K562 (cell line): Measurements from ENCODE around the gene ABL1. TPM values are rescaled to one million over a fixed set of nuclear protein-coding genes. Genes with fewer than 3 reads are reported as not detected.

Source experiments
- ATAC-seq: fragments of 200-7000 bp; cut with Tn5 transposase; 3 replicates; pipeline ENCODE4 v1.9.1; 2020; ENCODE audit warnings: moderate library complexity
- BruUV-seq: library from RNA; stranded (reverse); fragments of 400-500 nt; replicated peaks from 2 replicates; lab custom pipeline; 2021; lab: Mats Ljungman, UMichigan
- CTCF ChIA-PET: fragments of 300-600 bp; formaldehyde crosslinking; extraction: SDS; loops from one replicate; lab custom pipeline; 2021; ENCODE audit warnings: low intra/inter-chr PET ratio; lab: Yijun Ruan, JAX
- POLR2A ChIA-PET: fragments of 300-600, 350-650 bp; sonication (Branson Sonifier 250); formaldehyde crosslinking; extraction: SDS; loops from one replicate; lab custom pipeline; 2021; ENCODE audit warnings: antibody characterized with exemption, inconsistent platforms; lab: Yijun Ruan, JAX
- DNase-seq, 4 experiments: peaks; one replicate each; pipeline versions ENCODE4 v3.0.0 to v3.0.0-alpha.2; 2011 to 2018; ENCODE audit warnings: low spot score in 3 of 4, mixed read lengths in 3 of 4; ENCODE audit errors: extremely low read depth in 1 of 4
- FAIRE-seq: peaks from 2 replicates; lab custom pipeline; 2011; peaks lifted over from hg19 to GRCh38; lab: Jason Lieb, UNC
- H2AFZ ChIP-seq: 2 replicates; pipeline ENCODE4 v1.6.0; 2011; ENCODE audit warnings: low read depth, low read length, control low read depth, inconsistent platforms
- H3K27ac ChIP-seq: fragments of 200-600 bp; 3 replicates; pipeline ENCODE4 v1.8.0; 2011; ENCODE audit warnings: low read depth, mild to moderate bottlenecking, control low read depth, inconsistent platforms, low read length, moderate library complexity, mixed read lengths; ENCODE audit errors: extremely low read depth
- H3K27me3 ChIP-seq, 2 experiments: fragments of 300-600 bp in 1 of 2; 2 replicates in 1 of 2; 3 replicates in 1 of 2; pipeline versions ENCODE4 v1.6.0 to v1.8.0; 2011; ENCODE audit warnings: inconsistent platforms in 2 of 2, low read length in 2 of 2, mild to moderate bottlenecking in 1 of 2, mixed read lengths in 1 of 2, moderate library complexity in 1 of 2; ENCODE audit not compliant: control insufficient read depth in 2 of 2, insufficient read depth in 2 of 2
- H3K36me3 ChIP-seq: fragments of 300-600 bp; 3 replicates; pipeline ENCODE4 v1.8.0; 2011; ENCODE audit warnings: mild to moderate bottlenecking, low read length, inconsistent platforms; ENCODE audit not compliant: control insufficient read depth, insufficient read depth
- H3K4me1 ChIP-seq, 2 experiments: fragments of 200-600 bp in 1 of 2; replicated peaks in 1 of 2; 2 replicates in 1 of 2; 3 replicates in 1 of 2; pipeline versions ENCODE4 v1.5.1 to v1.8.0; 2011; ENCODE audit warnings: inconsistent platforms in 2 of 2, low read length in 2 of 2, mild to moderate bottlenecking in 1 of 2, mixed read lengths in 1 of 2, moderate library complexity in 1 of 2; ENCODE audit not compliant: control insufficient read depth in 2 of 2, insufficient read depth in 2 of 2
- H3K4me2 ChIP-seq: 2 replicates; pipeline ENCODE4 v1.6.1; 2011; ENCODE audit warnings: low read length, control low read depth, inconsistent platforms, mixed read lengths; ENCODE audit not compliant: insufficient read depth
- H3K4me3 ChIP-seq: fragments of 200-600 bp; sonication (generic), shearing (Covaris generic); 2 replicates; pipeline ENCODE4 v1.5.1; 2016; ENCODE audit warnings: control low read depth, inconsistent platforms
- H3K79me2 ChIP-seq: fragments of 200-600 bp; 3 replicates; pipeline ENCODE4 v1.8.0; 2011; ENCODE audit warnings: low read length, inconsistent platforms; ENCODE audit not compliant: control insufficient read depth, insufficient read depth
- H3K9ac ChIP-seq, 2 experiments: 2 replicates each; pipeline versions ENCODE4 v1.6.0 to v1.6.1; 2011; ENCODE audit warnings: low read depth in 2 of 2, low read length in 2 of 2, control low read depth in 1 of 2, inconsistent platforms in 1 of 2, mild to moderate bottlenecking in 1 of 2, mixed read lengths in 1 of 2; ENCODE audit not compliant: insufficient read depth in 1 of 2
- H3K9me1 ChIP-seq: one replicate; pipeline ENCODE4 v1.6.0; 2011; ENCODE audit warnings: inconsistent platforms, mild to moderate bottlenecking, low read length, moderate library complexity; ENCODE audit not compliant: control insufficient read depth, insufficient read depth
- H3K9me3 ChIP-seq: replicated peaks from 2 replicates; pipeline ENCODE4 v1.5.1; 2011; ENCODE audit warnings: low read depth, low read length, inconsistent platforms; ENCODE audit not compliant: control insufficient read depth, insufficient read depth
- H4K20me1 ChIP-seq: replicated peaks from 2 replicates; pipeline ENCODE4 v1.6.1; 2011; ENCODE audit warnings: low read length, inconsistent platforms, mixed read lengths; ENCODE audit not compliant: control insufficient read depth, insufficient read depth
- ASH1L ChIP-seq: fragments of 450-650 bp; IDR thresholded peaks from 2 replicates; pipeline ENCODE4 v1.6.1; 2018; ENCODE audit warnings: borderline replicate concordance, mild to moderate bottlenecking, low read depth; ENCODE audit not compliant: partially characterized antibody
- DLX4 ChIP-seq: fragments of 250-450 bp; sonication (Bioruptor Pico); IDR thresholded peaks from 2 replicates; pipeline ENCODE4 v1.6.1; 2021; ENCODE audit warnings: mild to moderate bottlenecking
- FOXJ3 ChIP-seq: sonication (generic); formaldehyde crosslinking; IDR thresholded peaks from 2 replicates; pipeline ENCODE4 v1.4.0; 2020; ENCODE audit warnings: mild to moderate bottlenecking, missing genetic modification reagents
- HNRNPLL ChIP-seq: fragments of 200-400 bp; formaldehyde crosslinking; IDR thresholded peaks from 2 replicates; pipeline ENCODE4 v1.6.1; 2017; ENCODE audit warnings: low read length, low read depth, mild to moderate bottlenecking; ENCODE audit not compliant: poor library complexity, severe bottlenecking
- ILK ChIP-seq: fragments of 450-650 bp; IDR thresholded peaks from 2 replicates; pipeline ENCODE4 v1.6.1; 2016; ENCODE audit warnings: missing genetic modification characterization, low read depth, mild to moderate bottlenecking, missing compliant biosample characterization, moderate library complexity, borderline replicate concordance
- ZNF146 ChIP-seq: IDR thresholded peaks from one replicate; pipeline ENCODE4 v1.6.1; 2018; ENCODE audit warnings: missing compliant biosample characterization; ENCODE audit not compliant: unreplicated experiment
- WGBS: fragments of 100-300 bp; shearing (Covaris generic); methylation state at CpG from one replicate; pipeline ENCODE4 v1.1.6; 2016; ENCODE audit warnings: low coverage, mixed read lengths; ENCODE audit not compliant: insufficient coverage; ENCODE audit errors: missing lambda C conversion rate; 5-methylcytosine and 5-hydroxymethylcytosine counted together
- in situ Hi-C: fragments of 300-500 bp; cut with MboI; formaldehyde crosslinking; loops from 4 replicates; pipeline ENCODE4 v1.15.0; 2018; ENCODE audit warnings: inconsistent platforms, mixed read lengths
- intact Hi-C: fragments of 100-400 bp; cut with micrococcal nuclease; formaldehyde crosslinking; loops from 2 replicates; pipeline ENCODE4 v1.14.2; 2022
- polyA plus RNA-seq, 8 experiments: library from polyadenylated mRNA; depleted of rRNA in 4 of 8; stranded (reverse) in 5 of 8; unstranded in 3 of 8; fragments of >200 nt; fragmentation: Nextera tagmentation in 2 of 8; fragmentation: Illumina TruSeq in 1 of 8; extraction: Ambion mirVana in 2 of 8; extraction: Trizol in 1 of 8; gene quantifications; 2 replicates each; pipeline versions ENCODE4 v1.2.1 to v1.2.3, GENCODE V29; 2011 to 2014; ENCODE audit warnings: inconsistent platforms in 1 of 8, missing spikeins in 1 of 8
- total RNA-seq, 7 experiments: library from RNA; depleted of rRNA in 6 of 7; stranded (reverse); fragments of >200 nt in 6 of 7; fragmentation: Illumina TruSeq in 2 of 7; extraction: Trizol in 2 of 7; gene quantifications; 2 replicates each; pipeline versions ENCODE4 v1.2.1 to v1.2.3, GENCODE V29; 2011 to 2021; ENCODE audit warnings: low replicate concordance in 1 of 7
- TF ChIP-seq, protein P1 (sequence below): fragments of 250-450 bp; sonication (Bioruptor Pico); IDR thresholded peaks from 2 replicates; pipeline ENCODE4 v1.5.0; 2021
- TF ChIP-seq, protein P2 (sequence below), 2 experiments: fragments of 450-650 bp; IDR thresholded peaks; 2 replicates each; pipeline ENCODE4 v1.6.1; 2016; ENCODE audit warnings: mild to moderate bottlenecking in 2 of 2, borderline replicate concordance in 1 of 2, low read depth in 1 of 2, moderate library complexity in 1 of 2

ABL1 gene
- total and polyA plus RNA-seq, 9 of the 15 experiments (the other 6 are each of a cell fraction or from before 2014, with no cell fraction given): 1.5 to 130 (median 37.8) TPM

GRCh38 chr9:130872912-130873503 is 38.0 kb downstream of the ABL1 start:
- no peak for ATAC-seq
- peaks cover 63% of the 10 kb centered on the region for H3K36me3 ChIP-seq
- TF ChIP-seq ASH1L: no peak
- no peak for TF ChIP-seq DLX4 (CRISPR knock-in tag)
- TF ChIP-seq HNRNPLL: no peak
- TF ChIP-seq, protein P1, sequence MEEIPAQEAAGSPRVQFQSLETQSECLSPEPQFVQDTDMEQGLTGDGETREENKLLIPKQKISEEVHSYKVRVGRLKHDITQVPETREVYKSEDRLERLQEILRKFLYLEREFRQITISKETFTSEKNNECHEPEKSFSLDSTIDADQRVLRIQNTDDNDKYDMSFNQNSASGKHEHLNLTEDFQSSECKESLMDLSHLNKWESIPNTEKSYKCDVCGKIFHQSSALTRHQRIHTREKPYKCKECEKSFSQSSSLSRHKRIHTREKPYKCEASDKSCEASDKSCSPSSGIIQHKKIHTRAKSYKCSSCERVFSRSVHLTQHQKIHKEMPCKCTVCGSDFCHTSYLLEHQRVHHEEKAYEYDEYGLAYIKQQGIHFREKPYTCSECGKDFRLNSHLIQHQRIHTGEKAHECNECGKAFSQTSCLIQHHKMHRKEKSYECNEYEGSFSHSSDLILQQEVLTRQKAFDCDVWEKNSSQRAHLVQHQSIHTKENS: no peak
- TF ChIP-seq ILK (tag): no peak
- TF ChIP-seq, protein P2, sequence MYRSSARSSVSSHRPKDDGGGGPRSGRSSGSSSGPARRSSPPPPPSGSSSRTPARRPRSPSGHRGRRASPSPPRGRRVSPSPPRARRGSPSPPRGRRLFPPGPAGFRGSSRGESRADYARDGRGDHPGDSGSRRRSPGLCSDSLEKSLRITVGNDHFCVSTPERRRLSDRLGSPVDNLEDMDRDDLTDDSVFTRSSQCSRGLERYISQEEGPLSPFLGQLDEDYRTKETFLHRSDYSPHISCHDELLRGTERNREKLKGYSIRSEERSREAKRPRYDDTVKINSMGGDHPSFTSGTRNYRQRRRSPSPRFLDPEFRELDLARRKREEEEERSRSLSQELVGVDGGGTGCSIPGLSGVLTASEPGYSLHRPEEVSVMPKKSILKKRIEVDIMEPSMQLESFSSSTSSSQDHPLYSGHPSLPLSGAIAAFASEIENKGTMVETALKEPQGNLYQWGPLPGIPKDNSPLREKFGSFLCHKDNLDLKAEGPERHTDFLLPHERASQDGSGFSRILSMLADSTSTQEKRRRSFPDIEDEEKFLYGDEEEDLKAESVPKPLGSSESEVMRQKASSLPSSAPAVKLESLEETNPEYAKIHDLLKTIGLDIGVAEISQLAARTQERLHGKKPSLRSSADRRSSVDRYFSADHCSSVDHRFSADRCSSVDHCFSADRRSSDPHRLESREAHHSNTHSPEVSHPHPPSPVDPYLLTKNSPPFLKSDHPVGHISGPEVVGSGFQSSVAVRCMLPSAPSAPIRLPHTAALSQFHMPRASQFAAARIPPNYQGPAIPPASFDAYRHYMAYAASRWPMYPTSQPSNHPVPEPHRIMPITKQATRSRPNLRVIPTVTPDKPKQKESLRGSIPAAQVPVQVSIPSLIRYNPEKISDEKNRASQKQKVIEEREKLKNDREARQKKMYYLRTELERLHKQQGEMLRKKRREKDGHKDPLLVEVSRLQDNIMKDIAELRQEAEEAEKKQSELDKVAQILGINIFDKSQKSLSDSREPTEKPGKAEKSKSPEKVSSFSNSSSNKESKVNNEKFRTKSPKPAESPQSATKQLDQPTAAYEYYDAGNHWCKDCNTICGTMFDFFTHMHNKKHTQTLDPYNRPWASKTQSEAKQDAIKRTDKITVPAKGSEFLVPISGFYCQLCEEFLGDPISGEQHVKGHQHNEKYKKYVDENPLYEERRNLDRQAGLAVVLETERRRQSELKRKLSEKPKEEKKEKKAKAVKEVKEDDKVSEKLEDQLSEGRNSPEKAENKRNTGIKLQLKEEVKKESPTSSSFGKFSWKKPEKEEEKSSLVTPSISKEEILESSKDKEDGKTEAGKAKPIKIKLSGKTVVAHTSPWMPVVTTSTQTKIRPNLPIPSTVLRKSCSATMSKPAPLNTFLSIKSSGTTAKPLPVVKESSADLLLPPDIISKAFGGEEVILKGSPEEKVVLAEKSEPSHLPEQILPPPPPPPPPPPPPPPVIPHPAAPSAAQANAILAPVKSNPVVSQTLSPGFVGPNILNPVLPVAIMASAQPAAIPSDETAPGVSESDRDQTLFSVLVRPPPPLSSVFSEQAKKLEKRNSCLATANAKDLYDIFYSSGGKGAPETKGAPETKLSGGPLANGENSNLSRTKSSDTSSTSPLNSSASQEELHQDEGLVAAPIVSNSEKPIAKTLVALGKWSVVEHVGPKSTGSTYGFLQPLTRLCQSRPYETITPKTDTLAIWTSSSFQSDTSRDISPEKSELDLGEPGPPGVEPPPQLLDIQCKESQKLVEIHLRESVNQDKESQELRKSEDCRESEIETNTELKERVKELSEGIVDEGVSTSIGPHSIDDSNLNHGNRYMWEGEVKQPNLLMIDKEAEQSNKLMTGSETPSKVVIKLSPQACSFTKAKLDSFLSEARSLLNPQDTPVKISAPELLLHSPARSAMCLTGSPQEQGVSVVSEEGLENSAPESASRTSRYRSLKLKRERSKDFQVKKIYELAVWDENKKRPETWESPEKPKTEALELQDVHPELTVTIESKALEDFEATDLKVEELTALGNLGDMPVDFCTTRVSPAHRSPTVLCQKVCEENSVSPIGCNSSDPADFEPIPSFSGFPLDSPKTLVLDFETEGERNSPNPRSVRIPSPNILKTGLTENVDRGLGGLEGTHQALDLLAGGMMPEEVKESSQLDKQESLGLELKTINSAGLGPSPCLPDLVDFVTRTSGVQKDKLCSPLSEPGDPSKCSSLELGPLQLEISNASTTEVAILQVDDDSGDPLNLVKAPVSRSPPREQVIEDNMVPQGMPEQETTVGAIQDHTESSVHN (IDR thresholded peaks at IDR 0.05; ENCODE audit: borderline replicate concordance in 1 of 2, low read depth in 1 of 2): no peak
- no peak for TF ChIP-seq FOXJ3 (CRISPR knock-in tag)
- TF ChIP-seq ZNF146 (CRISPR knock-in tag): no peak

More at GRCh38 chr9:130872912-130873503, 38.0 kb downstream of the ABL1 start:
- Histone ChIP-seq H3K9me3 (no peaks in the 10 kb centered on the region), H3K79me2 (no peaks in the 10 kb centered on the region), H3K4me1 (no peaks in the 10 kb centered on the region), H3K27ac (no peak overlapping the region), H3K9ac (peak overlapping the region in 1 of 2 experiments; percentile 6; a peak in 1 of 4 replicates), H4K20me1 (peaks cover 35% of the 10 kb centered on the region), H2AFZ (no peak overlapping the region), H3K9me1 (peaks cover 3% of the 10 kb centered on the region), H3K4me3 (no peak overlapping the region), H3K4me2 (no peak overlapping the region), H3K27me3 (no peaks in the 10 kb centered on the region)
- ChIA-PET POLR2A (interaction anchor here (0.6 to 15.4 kb wide), 7 partner anchors 13 to 190 kb away, joined by 3 to 220 read pairs (median 3); no protein-coding TSS in a partner anchor), CTCF (interaction anchor here (13.1 kb wide), 1 partner anchor 174 kb away, joined by 201 read pairs; no protein-coding TSS in a partner anchor)
- 92% methylated on average over 15 of the region's 15 CpGs for whole genome bisulfite sequencing
- FAIRE-seq (no peak), DNase-seq (peak in 2 of 4 experiments; percentile 58 to 62)
- no TSS peak for BruUV-seq
- in situ Hi-C loops (loop anchor here (5.0 kb wide), 1 partner anchor 124 kb away; no protein-coding TSS in a partner anchor), intact Hi-C loops (no loop called here)
